ENCODE measurements around the gene SPEG.

SPEG gene

GRCh38 chr2:219440388-219441256 lies 6.0 kb downstream of the SPEG start:
- DNase-seq (ENCODE audit: insufficient read length, low spot score), result no peak
- TF ChIP-seq POLR2AphosphoS5 (IDR thresholded peaks at IDR 0.05; ENCODE audit: low read depth, low read length), result no peak
- TF ChIP-seq SPI1 (IDR thresholded peaks at IDR 0.05; ENCODE audit: low read depth, low read length), result no peak
- no peak for TF ChIP-seq POU2F2 (IDR thresholded peaks at IDR 0.05; ENCODE audit: low read depth, low read length)
- TF ChIP-seq PAX5 (IDR thresholded peaks at IDR 0.05; ENCODE audit: insufficient read depth, low read length, severe bottlenecking), result no peak
- no peak for TF ChIP-seq POLR2A (IDR thresholded peaks at IDR 0.05; ENCODE audit: low read depth, low read length)
- TF ChIP-seq TAF1 (IDR thresholded peaks at IDR 0.05; ENCODE audit: low read depth, low read length), result no peak
- peak; percentile 43 for FAIRE-seq

- no peak for TF ChIP-seq POLR2A (IDR thresholded peaks at IDR 0.05; ENCODE audit: low read depth, low read length)
- DNase-seq (ENCODE audit: insufficient read length, low spot score), result peak; percentile 57
- FAIRE-seq, result no peak
These were observed 7.0 kb downstream of the SPEG start for GRCh38 chr2:219441451-219442255.

- DNase-seq (ENCODE audit: insufficient read length, low spot score) (no peak), FAIRE-seq (no peak)
- TF ChIP-seq POLR2AphosphoS5 (IDR thresholded peaks at IDR 0.05; ENCODE audit: low read depth, low read length), result no peak
- TF ChIP-seq POLR2A (IDR thresholded peaks at IDR 0.05; ENCODE audit: low read depth, low read length), result no peak
- no peak for TF ChIP-seq POU2F2 (IDR thresholded peaks at IDR 0.05; ENCODE audit: low read depth, low read length)
- no peak for TF ChIP-seq TAF1 (IDR thresholded peaks at IDR 0.05; ENCODE audit: low read depth, low read length)
- TF ChIP-seq PAX5 (IDR thresholded peaks at IDR 0.05; ENCODE audit: insufficient read depth, low read length, severe bottlenecking), result no peak
- no peak for TF ChIP-seq SPI1 (IDR thresholded peaks at IDR 0.05; ENCODE audit: low read depth, low read length)
These were observed 7.8 kb downstream of the SPEG start for GRCh38 chr2:219442256-219443015.

GRCh38 chr2:219443016-219443696 lies 8.5 kb downstream of the SPEG start:
- TF ChIP-seq POLR2A (IDR thresholded peaks at IDR 0.05; ENCODE audit: low read depth, low read length), result no peak
- DNase-seq (ENCODE audit: insufficient read length, low spot score), result no peak
- FAIRE-seq, result no peak

GRCh38 chr2:219443697-219444023 lies 9.0 kb downstream of the SPEG start:
- TF ChIP-seq PAX5 (IDR thresholded peaks at IDR 0.05; ENCODE audit: insufficient read depth, low read length, severe bottlenecking), result no peak
- no peak for TF ChIP-seq POU2F2 (IDR thresholded peaks at IDR 0.05; ENCODE audit: low read depth, low read length)
- TF ChIP-seq TAF1 (IDR thresholded peaks at IDR 0.05; ENCODE audit: low read depth, low read length), result no peak
- TF ChIP-seq POLR2A (IDR thresholded peaks at IDR 0.05; ENCODE audit: low read depth, low read length), result no peak
- TF ChIP-seq POLR2AphosphoS5 (IDR thresholded peaks at IDR 0.05; ENCODE audit: low read depth, low read length), result no peak
- TF ChIP-seq SPI1 (IDR thresholded peaks at IDR 0.05; ENCODE audit: low read depth, low read length), result no peak
- FAIRE-seq (no peak), DNase-seq (ENCODE audit: insufficient read length, low spot score) (no peak)

GRCh38 chr2:219444566-219445091 lies 10.0 kb downstream of the SPEG start:
- DNase-seq (ENCODE audit: insufficient read length, low spot score) (no peak), FAIRE-seq (no peak)
- TF ChIP-seq POLR2AphosphoS5 (IDR thresholded peaks at IDR 0.05; ENCODE audit: low read depth, low read length) (no peak), POU2F2 (IDR thresholded peaks at IDR 0.05; ENCODE audit: low read depth, low read length) (no peak), PAX5 (IDR thresholded peaks at IDR 0.05; ENCODE audit: insufficient read depth, low read length, severe bottlenecking) (no peak), POLR2A (IDR thresholded peaks at IDR 0.05; ENCODE audit: low read depth, low read length) (no peak), SPI1 (IDR thresholded peaks at IDR 0.05; ENCODE audit: low read depth, low read length) (no peak), TAF1 (IDR thresholded peaks at IDR 0.05; ENCODE audit: low read depth, low read length) (no peak)

GRCh38 chr2:219445220-219445640 lies 10.6 kb downstream of the SPEG start:
- no peak for DNase-seq (ENCODE audit: insufficient read length, low spot score)
- TF ChIP-seq POLR2A (IDR thresholded peaks at IDR 0.05; ENCODE audit: low read depth, low read length), result no peak
- no peak for TF ChIP-seq POLR2AphosphoS5 (IDR thresholded peaks at IDR 0.05; ENCODE audit: low read depth, low read length)
- no peak for TF ChIP-seq SPI1 (IDR thresholded peaks at IDR 0.05; ENCODE audit: low read depth, low read length)
- no peak for TF ChIP-seq TAF1 (IDR thresholded peaks at IDR 0.05; ENCODE audit: low read depth, low read length)
- no peak for TF ChIP-seq POU2F2 (IDR thresholded peaks at IDR 0.05; ENCODE audit: low read depth, low read length)
- TF ChIP-seq PAX5 (IDR thresholded peaks at IDR 0.05; ENCODE audit: insufficient read depth, low read length, severe bottlenecking), result no peak
- no peak for FAIRE-seq

GRCh38 chr2:219446101-219446504 lies 11.5 kb downstream of the SPEG start:
- no peak for FAIRE-seq
- TF ChIP-seq PAX5 (IDR thresholded peaks at IDR 0.05; ENCODE audit: insufficient read depth, low read length, severe bottlenecking) (no peak), POLR2AphosphoS5 (IDR thresholded peaks at IDR 0.05; ENCODE audit: low read depth, low read length) (no peak), POLR2A (IDR thresholded peaks at IDR 0.05; ENCODE audit: low read depth, low read length) (no peak), POU2F2 (IDR thresholded peaks at IDR 0.05; ENCODE audit: low read depth, low read length) (no peak), TAF1 (IDR thresholded peaks at IDR 0.05; ENCODE audit: low read depth, low read length) (no peak)
- no peak for DNase-seq (ENCODE audit: insufficient read length, low spot score)

GRCh38 chr2:219446689-219447088 lies 12.0 kb downstream of the SPEG start:
- FAIRE-seq (no peak), DNase-seq (ENCODE audit: insufficient read length, low spot score) (no peak)
- no peak for TF ChIP-seq TAF1 (IDR thresholded peaks at IDR 0.05; ENCODE audit: low read depth, low read length)
- TF ChIP-seq SPI1 (IDR thresholded peaks at IDR 0.05; ENCODE audit: low read depth, low read length), result no peak
- TF ChIP-seq PAX5 (IDR thresholded peaks at IDR 0.05; ENCODE audit: insufficient read depth, low read length, severe bottlenecking), result no peak
- no peak for TF ChIP-seq POLR2AphosphoS5 (IDR thresholded peaks at IDR 0.05; ENCODE audit: low read depth, low read length)
- TF ChIP-seq POU2F2 (IDR thresholded peaks at IDR 0.05; ENCODE audit: low read depth, low read length), result no peak
- no peak for TF ChIP-seq POLR2A (IDR thresholded peaks at IDR 0.05; ENCODE audit: low read depth, low read length)
